ENCODE measurements around the gene ITK.
A peak's percentile ranks its signal among the peaks of the same experiment; 100 is the strongest.

The ITK gene

DNA sequence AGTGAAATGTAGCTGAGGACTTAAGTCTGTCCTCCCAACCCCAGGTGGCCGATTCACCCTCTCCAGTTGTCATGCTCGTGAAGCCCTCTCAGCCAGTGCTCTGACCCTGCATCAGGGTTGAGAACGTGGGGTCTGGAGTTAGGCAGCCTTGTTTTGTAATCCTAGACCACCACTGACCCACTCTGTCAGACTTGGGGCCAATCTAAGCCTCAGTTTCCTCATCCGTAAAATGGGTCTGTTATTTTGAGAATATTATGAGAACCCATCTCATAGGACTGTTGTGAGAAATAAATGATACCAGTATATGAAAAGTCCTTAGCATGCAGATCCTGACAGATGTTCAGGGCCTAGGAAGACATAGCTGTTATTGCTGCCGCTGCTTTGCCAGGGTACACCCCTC, 122.4 kb downstream of the ITK start:
- no peaks in the 10 kb centered on the region for H3K9me2 ChIP-seq (replicated peaks; ENCODE audit: insufficient read depth, low read length)
- no peak overlapping the region for H3K27ac ChIP-seq (ENCODE audit: low read depth, low read length)
- H3K79me2 ChIP-seq (ENCODE audit: insufficient read depth, low read length) = no peaks in the 10 kb centered on the region; the same call in 1 of the 2 replicates
- no peak overlapping the region for H3K4me3 ChIP-seq (ENCODE audit: insufficient read depth, low read length, poor library complexity, severe bottlenecking)
- H3F3A ChIP-seq (ENCODE audit: insufficient read depth) = no peaks in the 10 kb centered on the region
- H3K4me2 ChIP-seq (ENCODE audit: low read depth, low read length, poor library complexity, severe bottlenecking) = no peak overlapping the region
- H2AFZ ChIP-seq (ENCODE audit: low read depth, low read length, severe bottlenecking) = no peak overlapping the region
- peaks cover 34% of the 10 kb centered on the region for H3K36me3 ChIP-seq (ENCODE audit: low read length)
- TF ChIP-seq, protein P1, sequence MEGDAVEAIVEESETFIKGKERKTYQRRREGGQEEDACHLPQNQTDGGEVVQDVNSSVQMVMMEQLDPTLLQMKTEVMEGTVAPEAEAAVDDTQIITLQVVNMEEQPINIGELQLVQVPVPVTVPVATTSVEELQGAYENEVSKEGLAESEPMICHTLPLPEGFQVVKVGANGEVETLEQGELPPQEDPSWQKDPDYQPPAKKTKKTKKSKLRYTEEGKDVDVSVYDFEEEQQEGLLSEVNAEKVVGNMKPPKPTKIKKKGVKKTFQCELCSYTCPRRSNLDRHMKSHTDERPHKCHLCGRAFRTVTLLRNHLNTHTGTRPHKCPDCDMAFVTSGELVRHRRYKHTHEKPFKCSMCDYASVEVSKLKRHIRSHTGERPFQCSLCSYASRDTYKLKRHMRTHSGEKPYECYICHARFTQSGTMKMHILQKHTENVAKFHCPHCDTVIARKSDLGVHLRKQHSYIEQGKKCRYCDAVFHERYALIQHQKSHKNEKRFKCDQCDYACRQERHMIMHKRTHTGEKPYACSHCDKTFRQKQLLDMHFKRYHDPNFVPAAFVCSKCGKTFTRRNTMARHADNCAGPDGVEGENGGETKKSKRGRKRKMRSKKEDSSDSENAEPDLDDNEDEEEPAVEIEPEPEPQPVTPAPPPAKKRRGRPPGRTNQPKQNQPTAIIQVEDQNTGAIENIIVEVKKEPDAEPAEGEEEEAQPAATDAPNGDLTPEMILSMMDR (IDR thresholded peaks at IDR 0.05; ENCODE audit: insufficient read depth, low read length, poor library complexity, severe bottlenecking) = no peak
- no peak for TF ChIP-seq EZH2phosphoT487 (conservative IDR thresholded peaks at IDR 0.05; ENCODE audit: low read length)
- no peak overlapping the region for H3K9ac ChIP-seq (ENCODE audit: low read length)
- H4K20me1 ChIP-seq (ENCODE audit: low read depth, low read length) = no peaks in the 10 kb centered on the region; the same call in 1 of the 2 replicates
- H3K27me3 ChIP-seq (ENCODE audit: low read length) = no peaks in the 10 kb centered on the region
- H3K9me3 ChIP-seq (ENCODE audit: insufficient read depth, low read length) = no peaks in the 10 kb centered on the region

DNA sequence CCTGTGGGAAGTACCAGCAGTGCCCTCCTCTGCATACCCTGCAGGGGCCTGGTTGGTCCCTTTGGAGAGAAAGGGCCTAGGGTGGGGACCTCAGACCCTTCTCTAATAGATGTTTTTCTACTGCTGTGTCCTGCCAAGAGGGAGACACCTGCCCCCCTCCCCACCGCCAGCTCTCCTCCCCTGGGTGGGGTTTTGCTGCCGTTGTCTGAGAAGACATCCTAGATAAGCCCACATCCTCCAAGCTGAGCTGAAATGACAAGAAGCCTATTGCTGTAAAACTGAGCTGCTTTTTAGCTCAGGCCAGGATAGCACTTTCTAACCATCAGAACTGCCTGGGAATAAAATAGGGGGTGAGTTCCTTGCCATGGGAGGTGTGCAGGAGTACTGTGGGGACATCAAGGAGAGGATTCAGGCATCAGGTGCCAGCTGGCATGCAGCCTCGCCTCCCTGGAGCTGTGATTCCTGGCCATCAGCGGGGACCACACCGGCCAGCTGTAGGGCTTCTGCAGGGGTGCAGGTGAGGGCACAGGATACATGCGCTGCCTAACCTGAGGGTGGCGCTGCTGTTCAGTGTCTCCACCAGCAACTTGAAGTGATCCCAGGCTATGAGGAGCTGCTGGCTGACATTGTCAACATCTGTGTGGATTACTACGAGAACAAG, 123.2 kb downstream of the ITK start:
- H3K27me3 ChIP-seq (ENCODE audit: low read length) = no peaks in the 10 kb centered on the region
- no peak overlapping the region for H3K4me2 ChIP-seq (ENCODE audit: low read depth, low read length, poor library complexity, severe bottlenecking)
- no peaks in the 10 kb centered on the region for H3F3A ChIP-seq (ENCODE audit: insufficient read depth)
- H3K9me3 ChIP-seq (ENCODE audit: insufficient read depth, low read length) = no peaks in the 10 kb centered on the region
- H3K4me3 ChIP-seq (ENCODE audit: insufficient read depth, low read length, poor library complexity, severe bottlenecking) = no peak overlapping the region
- TF ChIP-seq EZH2phosphoT487 (conservative IDR thresholded peaks at IDR 0.05; ENCODE audit: low read length) = no peak
- TF ChIP-seq, protein P1 (IDR thresholded peaks at IDR 0.05; ENCODE audit: insufficient read depth, low read length, poor library complexity, severe bottlenecking) = peak; percentile 27
- H3K79me2 ChIP-seq (ENCODE audit: insufficient read depth, low read length) = no peaks in the 10 kb centered on the region; the same call in 1 of the 2 replicates
- no peak overlapping the region for H3K27ac ChIP-seq (ENCODE audit: low read depth, low read length)
- peaks cover 35% of the 10 kb centered on the region for H3K36me3 ChIP-seq (ENCODE audit: low read length)
- H4K20me1 ChIP-seq (ENCODE audit: low read depth, low read length) = no peaks in the 10 kb centered on the region; the same call in 1 of the 2 replicates
- no peak overlapping the region for H2AFZ ChIP-seq (ENCODE audit: low read depth, low read length, severe bottlenecking)
- no peaks in the 10 kb centered on the region for H3K9me2 ChIP-seq (replicated peaks; ENCODE audit: insufficient read depth, low read length)
- no peak overlapping the region for H3K9ac ChIP-seq (ENCODE audit: low read length)

All from SU-DHL-6 (cell line).